SK-N-SH treated with all-trans-retinoic acid at 6 μM for 48 hours (cell line): ENCODE data around the gene USP49.

ENCODE experiments used
- CREB5 ChIP-seq: fragments of 250-450 bp; sonication (Bioruptor Pico); IDR thresholded peaks from 2 replicates; pipeline ENCODE4 v1.5.1; 2020; ENCODE audit warnings: low read depth, mild to moderate bottlenecking, moderate library complexity
- CSDC2 ChIP-seq: fragments of 250-450 bp; sonication (Bioruptor Pico); IDR thresholded peaks from 2 replicates; pipeline ENCODE4 v1.5.0; 2020; ENCODE audit warnings: mild to moderate bottlenecking, moderate library complexity
- CSRNP3 ChIP-seq: fragments of 250-450 bp; sonication (Bioruptor Pico); IDR thresholded peaks from 2 replicates; pipeline ENCODE4 v1.5.1; 2021; ENCODE audit warnings: mild to moderate bottlenecking, moderate library complexity
- GLIS3 ChIP-seq: fragments of 250-450 bp; sonication (Bioruptor Pico); IDR thresholded peaks from 2 replicates; pipeline ENCODE4 v1.5.0; 2020; ENCODE audit warnings: mild to moderate bottlenecking, moderate library complexity
- OSR1 ChIP-seq: fragments of 250-450 bp; sonication (Bioruptor Pico); IDR thresholded peaks from 2 replicates; pipeline ENCODE4 v1.8.0; 2022; ENCODE audit warnings: moderate library complexity, mild to moderate bottlenecking, inconsistent platforms
- PATZ1 ChIP-seq: fragments of 250-450 bp; sonication (Bioruptor Pico); IDR thresholded peaks from 2 replicates; pipeline ENCODE4 v1.8.0; 2020; ENCODE audit warnings: mild to moderate bottlenecking, moderate library complexity, borderline replicate concordance
- ZFP3 ChIP-seq: fragments of 250-450 bp; sonication (Bioruptor Pico); IDR thresholded peaks from 2 replicates; pipeline ENCODE4 v1.5.0; 2020; ENCODE audit warnings: mild to moderate bottlenecking, moderate library complexity

- TF ChIP-seq ZFP3 (CRISPR knock-in tag) (no peak), PATZ1 (no peak), CSDC2 (no peak), CREB5 (CRISPR knock-in tag) (no peak), OSR1 (CRISPR knock-in tag) (no peak), CSRNP3 (CRISPR knock-in tag) (no peak), GLIS3 (CRISPR knock-in tag) (no peak)
Measured at GRCh38 chr6:41780551-41781365, 114.4 kb downstream of the USP49 start, which contains the start of gene PRICKLE4.
